CD4-positive, CD25-positive, alpha-beta regulatory T cell (primary cell): ENCODE measurements around the gene LMAN1. TPM values are rescaled to one million over a fixed set of nuclear protein-coding genes. Genes with fewer than 3 reads are reported as not detected.

ENCODE experiments used
- ATAC-seq, 2 donors: fragments of 150-1000 bp; cut with Tn5 transposase; one replicate each; pipeline ENCODE4 v1.10.0; 2021; ENCODE audit warnings: low read depth in 2 of 2, moderate number of reproducible peaks in 2 of 2, moderate library complexity in 1 of 2
- DNase-seq, 3 donors: peaks; one replicate each; pipeline versions ENCODE4 v3.0.0 to v3.0.0-alpha.2; 2012 to 2022; ENCODE audit warnings: mixed read lengths in 1 of 3
- H3K27ac ChIP-seq: one replicate; pipeline ENCODE4 v1.7.0; 2013; ENCODE audit warnings: mild to moderate bottlenecking, low read length; ENCODE audit not compliant: insufficient read depth, poor library complexity, severe bottlenecking
- H3K27me3 ChIP-seq: one replicate; pipeline ENCODE4 v1.7.0; 2013; ENCODE audit warnings: low read length; ENCODE audit not compliant: control insufficient read depth, insufficient read depth
- H3K36me3 ChIP-seq: one replicate; pipeline ENCODE4 v1.7.0; 2013; ENCODE audit warnings: mild to moderate bottlenecking, low read length, moderate library complexity; ENCODE audit not compliant: control insufficient read depth, insufficient read depth
- H3K4me1 ChIP-seq: 2 replicates; pipeline ENCODE4 v1.7.0; 2013; ENCODE audit warnings: mild to moderate bottlenecking, low read length; ENCODE audit not compliant: insufficient read depth, control insufficient read depth, poor library complexity, severe bottlenecking
- H3K4me3 ChIP-seq: one replicate; pipeline ENCODE4 v1.7.0; 2013; ENCODE audit warnings: low read depth, mild to moderate bottlenecking, low read length, moderate library complexity
- H3K9me3 ChIP-seq, 2 experiments: 1 replicate in 1 of 2; 2 replicates in 1 of 2; pipeline ENCODE4 v1.7.0; 2013; ENCODE audit warnings: low read length in 2 of 2, mild to moderate bottlenecking in 1 of 2, moderate library complexity in 1 of 2; ENCODE audit not compliant: control insufficient read depth in 2 of 2
- H3K27ac Mint-ChIP-seq, 3 donors: one replicate each; pipeline ENCODE4 v1.8.0; 2020 to 2022; ENCODE audit warnings: mild to moderate bottlenecking in 3 of 3, mixed read lengths in 3 of 3, moderate library complexity in 2 of 3
- H3K27me3 Mint-ChIP-seq: one replicate; pipeline ENCODE4 v1.8.0; 2022; ENCODE audit warnings: mild to moderate bottlenecking, mixed read lengths
- H3K36me3 Mint-ChIP-seq: one replicate; pipeline ENCODE4 v1.8.0; 2020; ENCODE audit warnings: mixed read lengths
- H3K4me1 Mint-ChIP-seq, 4 donors: one replicate each; pipeline ENCODE4 v1.8.0; 2020 to 2022; ENCODE audit warnings: mixed read lengths in 4 of 4, mild to moderate bottlenecking in 1 of 4
- H3K4me3 Mint-ChIP-seq, 4 donors: one replicate each; pipeline ENCODE4 v1.8.0; 2020 to 2022; ENCODE audit warnings: mild to moderate bottlenecking in 4 of 4, mixed read lengths in 4 of 4, moderate library complexity in 3 of 4
- H3K9me3 Mint-ChIP-seq, 7 donors: one replicate each; pipeline ENCODE4 v1.8.0; 2020 to 2022; ENCODE audit warnings: mixed read lengths in 7 of 7, mild to moderate bottlenecking in 3 of 7, moderate library complexity in 2 of 7
- polyA plus RNA-seq, 4 donors: library from polyadenylated mRNA; unstranded; fragments of 300-500 nt; fragmentation: Illumina TruSeq; gene quantifications; one replicate each; pipeline ENCODE4 v1.2.3, GENCODE V29; 2021
- total RNA-seq: library from RNA; stranded (reverse); gene quantifications from one replicate; pipeline ENCODE4 v1.2.3, GENCODE V29; 2022

The LMAN1 gene
- total and polyA plus RNA-seq, 5 donors from 2014 or later, result 25.3 to 51.3 (median 36.3) TPM

DNA sequence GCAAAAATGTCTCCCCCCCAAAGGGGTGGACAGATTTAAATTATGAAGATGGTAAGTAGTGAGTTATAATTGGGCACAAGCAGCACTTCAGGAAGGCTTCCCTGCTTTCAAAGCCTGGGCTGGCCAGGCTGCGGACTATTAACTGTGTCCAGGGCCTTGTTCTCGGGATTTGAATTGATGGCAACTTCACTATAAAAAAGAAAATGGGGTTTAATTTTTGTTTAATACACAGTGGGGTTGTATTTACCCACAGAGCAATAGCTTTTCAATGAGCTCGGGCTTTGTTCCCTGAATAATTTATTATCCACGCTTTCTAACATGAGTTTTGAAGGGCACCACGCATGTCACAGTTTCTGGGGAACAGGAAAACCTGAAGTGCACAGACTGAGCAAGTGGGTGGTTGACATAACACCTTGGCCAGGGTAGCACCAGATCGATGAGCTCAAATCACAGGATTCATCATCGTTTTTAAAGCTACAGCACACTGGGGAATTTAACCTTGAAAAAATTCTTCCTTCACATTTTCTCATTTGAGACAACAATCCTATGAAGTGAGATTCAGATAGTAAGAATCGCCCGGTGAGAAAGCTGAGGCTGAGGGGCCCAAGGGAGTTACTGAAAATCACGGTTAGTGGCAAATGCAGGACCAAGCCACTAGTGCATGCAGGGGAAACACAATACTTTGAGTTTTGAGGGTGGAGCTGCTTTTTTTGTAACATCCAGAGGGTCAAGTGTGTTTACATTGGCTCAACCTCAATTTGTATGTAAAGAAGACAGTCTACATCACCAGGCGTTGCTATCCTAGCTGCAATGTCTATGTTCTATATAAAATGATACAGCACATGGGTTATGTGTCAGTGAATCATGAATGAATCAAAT lies 28.9 kb upstream of the LMAN1 start:
- H3K4me1 Mint-ChIP-seq, result no peaks in the 10 kb centered on the region
- no peak overlapping the region for H3K4me3 ChIP-seq
- H3K27ac ChIP-seq, result no peak overlapping the region
- peaks cover 0 to 1% (median 0%) of the 10 kb centered on the region in 7 donors for H3K9me3 Mint-ChIP-seq
- no peak overlapping the region for H3K27ac Mint-ChIP-seq
- DNase-seq (no peak), ATAC-seq (no peak)
- H3K27me3 Mint-ChIP-seq, result peaks cover 23% of the 10 kb centered on the region
- no peak overlapping the region for H3K4me3 Mint-ChIP-seq
- H3K9me3 ChIP-seq, result no peaks in the 10 kb centered on the region
- H3K4me1 ChIP-seq, result no peaks in the 10 kb centered on the region
- H3K36me3 Mint-ChIP-seq, result no peaks in the 10 kb centered on the region
- H3K27me3 ChIP-seq, result peaks cover 3% of the 10 kb centered on the region
- no peaks in the 10 kb centered on the region for H3K36me3 ChIP-seq

DNA sequence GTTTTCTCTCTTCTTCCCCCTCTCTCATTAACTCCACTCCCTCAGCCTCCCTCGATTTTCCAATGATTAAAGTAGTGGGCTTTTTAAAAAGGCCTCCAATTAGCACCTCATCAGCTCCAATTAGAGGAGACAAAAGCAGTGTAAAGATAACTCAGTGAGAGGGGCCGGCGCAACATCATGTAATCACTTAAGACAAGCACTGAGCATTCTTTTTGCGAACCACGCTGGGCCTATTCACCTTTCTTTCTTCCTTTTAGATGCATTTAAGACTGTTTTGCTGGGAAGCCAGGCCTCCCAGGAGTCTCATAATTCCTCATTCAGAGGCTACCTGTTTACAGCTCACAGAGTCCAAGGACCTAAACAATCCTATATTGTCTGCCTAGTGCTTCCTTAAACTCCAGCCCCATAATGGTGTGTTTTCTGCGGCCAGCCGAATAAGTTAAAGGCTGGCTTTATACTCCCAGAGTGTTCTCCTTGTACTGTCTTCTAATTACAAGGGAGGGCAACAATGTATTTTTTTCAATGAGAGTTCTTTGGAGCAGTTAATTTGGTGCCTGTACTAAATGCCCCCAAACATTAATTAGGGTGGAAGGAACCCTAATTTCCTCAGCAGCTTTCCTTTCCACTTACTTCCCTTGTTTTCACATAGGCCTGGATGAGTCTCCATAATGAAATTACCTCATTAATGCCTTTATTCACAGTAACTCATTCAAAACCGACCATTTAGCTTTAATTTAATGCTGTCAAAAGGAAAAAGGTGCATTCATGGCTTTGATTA lies 28.0 kb upstream of the LMAN1 start:
- Histone ChIP-seq H3K4me3 (no peak overlapping the region), H3K27me3 (peaks cover 3% of the 10 kb centered on the region), H3K27ac (no peak overlapping the region), H3K4me1 (no peaks in the 10 kb centered on the region), H3K9me3 (no peaks in the 10 kb centered on the region), H3K36me3 (no peaks in the 10 kb centered on the region)
- peaks cover 18% of the 10 kb centered on the region for H3K27me3 Mint-ChIP-seq
- no peaks in the 10 kb centered on the region for H3K4me1 Mint-ChIP-seq
- peaks cover 0 to 1% (median 0%) of the 10 kb centered on the region in 7 donors for H3K9me3 Mint-ChIP-seq
- H3K4me3 Mint-ChIP-seq, result no peak overlapping the region
- H3K27ac Mint-ChIP-seq, result no peak overlapping the region
- H3K36me3 Mint-ChIP-seq, result no peaks in the 10 kb centered on the region
- ATAC-seq (no peak), DNase-seq (no peak)

DNA sequence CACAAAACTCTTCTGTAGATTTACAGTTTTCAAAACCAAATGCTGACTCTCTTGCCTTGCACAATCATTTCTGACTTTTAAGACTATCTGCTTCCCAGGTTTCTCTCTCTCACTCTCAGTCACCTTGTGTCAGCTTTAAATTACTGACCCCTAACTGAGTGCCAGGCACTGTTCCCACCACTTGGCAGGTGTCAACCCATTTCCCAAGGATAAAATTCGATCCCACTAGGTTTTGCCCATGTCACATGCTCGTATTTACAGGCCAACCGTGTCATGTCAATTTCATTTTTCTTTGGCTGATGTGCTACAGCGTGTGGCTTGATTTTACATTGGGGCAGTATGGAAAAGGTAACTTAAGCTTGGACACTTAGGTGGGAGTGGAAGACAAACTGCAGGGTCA lies 26.1 kb upstream of the LMAN1 start:
- Mint-ChIP-seq H3K4me3 (no peak overlapping the region), H3K9me3 (peaks cover 0 to 1% (median 0%) of the 10 kb centered on the region in 7 donors), H3K36me3 (no peaks in the 10 kb centered on the region), H3K4me1 (no peaks in the 10 kb centered on the region), H3K27me3 (peaks cover 17% of the 10 kb centered on the region), H3K27ac (no peak overlapping the region)
- ATAC-seq, result no peak
- DNase-seq, result no peak
- no peak overlapping the region for H3K4me3 ChIP-seq
- H3K27ac ChIP-seq, result no peak overlapping the region
- no peaks in the 10 kb centered on the region for H3K4me1 ChIP-seq
- no peaks in the 10 kb centered on the region for H3K9me3 ChIP-seq
- peaks cover 3% of the 10 kb centered on the region for H3K27me3 ChIP-seq
- H3K36me3 ChIP-seq, result no peaks in the 10 kb centered on the region

GRCh38 chr18:59383851-59384250 lies 24.8 kb upstream of the LMAN1 start:
- Mint-ChIP-seq H3K4me3 (no peak overlapping the region), H3K9me3 (peaks cover 0 to 1% (median 0%) of the 10 kb centered on the region in 7 donors), H3K27me3 (peaks cover 18% of the 10 kb centered on the region), H3K36me3 (no peaks in the 10 kb centered on the region), H3K4me1 (no peaks in the 10 kb centered on the region), H3K27ac (no peak overlapping the region)
- no peak overlapping the region for H3K4me3 ChIP-seq
- H3K36me3 ChIP-seq, result no peaks in the 10 kb centered on the region
- H3K27me3 ChIP-seq, result peaks cover 3% of the 10 kb centered on the region
- ATAC-seq, result no peak
- no peaks in the 10 kb centered on the region for H3K9me3 ChIP-seq
- H3K27ac ChIP-seq, result no peak overlapping the region
- no peak for DNase-seq
- H3K4me1 ChIP-seq, result no peaks in the 10 kb centered on the region

- H3K4me3 Mint-ChIP-seq, result no peak overlapping the region
- H3K9me3 Mint-ChIP-seq, result peaks cover 0 to 1% (median 0%) of the 10 kb centered on the region in 7 donors
- ATAC-seq, result no peak
These were observed 23.3 kb upstream of the LMAN1 start for GRCh38 chr18:59382383-59382782.

DNA sequence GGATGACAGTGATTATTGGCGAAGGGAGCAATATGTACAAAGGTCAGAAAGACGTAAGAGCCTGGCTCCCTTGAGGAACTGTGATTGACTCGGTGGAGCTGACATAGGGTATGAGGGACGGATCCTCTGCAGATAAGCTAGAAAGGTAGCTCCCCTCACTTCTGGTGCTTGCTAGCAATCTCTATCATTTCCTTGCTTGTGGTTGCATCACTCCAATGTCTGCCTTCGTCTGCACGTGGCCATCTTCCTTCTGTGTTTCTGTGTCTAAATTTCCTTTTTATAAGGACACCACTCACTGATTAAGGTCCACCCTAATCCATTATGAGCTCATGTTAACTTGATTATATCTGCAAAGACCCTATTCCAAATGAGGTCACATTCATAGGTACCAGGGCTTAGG lies 22.9 kb upstream of the LMAN1 start:
- DNase-seq (no peak), ATAC-seq (no peak)
- H3K4me1 ChIP-seq, result no peaks in the 10 kb centered on the region
- Mint-ChIP-seq H3K27ac (no peak overlapping the region), H3K36me3 (no peaks in the 10 kb centered on the region), H3K4me1 (no peaks in the 10 kb centered on the region), H3K4me3 (no peak overlapping the region), H3K9me3 (peaks cover 0 to 1% (median 0%) of the 10 kb centered on the region in 7 donors), H3K27me3 (peaks cover 16% of the 10 kb centered on the region)
- no peak overlapping the region for H3K4me3 ChIP-seq
- H3K36me3 ChIP-seq, result no peaks in the 10 kb centered on the region
- peaks cover 6% of the 10 kb centered on the region for H3K27me3 ChIP-seq
- no peak overlapping the region for H3K27ac ChIP-seq
- no peaks in the 10 kb centered on the region for H3K9me3 ChIP-seq

More at GRCh38 chr18:59382383-59382782, 23.3 kb upstream of the LMAN1 start:
- H3K27me3 ChIP-seq, result peaks cover 6% of the 10 kb centered on the region
- no peaks in the 10 kb centered on the region for H3K36me3 ChIP-seq
- DNase-seq, result no peak
- Mint-ChIP-seq H3K27me3 (peaks cover 20% of the 10 kb centered on the region), H3K4me1 (no peaks in the 10 kb centered on the region), H3K27ac (no peak overlapping the region), H3K36me3 (no peaks in the 10 kb centered on the region)
- no peak overlapping the region for H3K4me3 ChIP-seq
- no peaks in the 10 kb centered on the region for H3K4me1 ChIP-seq
- no peaks in the 10 kb centered on the region for H3K9me3 ChIP-seq
- H3K27ac ChIP-seq, result no peak overlapping the region

GRCh38 chr18:59380706-59381105 lies 21.6 kb upstream of the LMAN1 start:
- no peaks in the 10 kb centered on the region for H3K36me3 ChIP-seq
- H3K4me3 Mint-ChIP-seq, result no peak overlapping the region
- H3K4me1 Mint-ChIP-seq, result no peaks in the 10 kb centered on the region
- peaks cover 0 to 1% (median 0%) of the 10 kb centered on the region in 7 donors for H3K9me3 Mint-ChIP-seq
- H3K4me1 ChIP-seq, result no peaks in the 10 kb centered on the region
- no peaks in the 10 kb centered on the region for H3K9me3 ChIP-seq
- no peak overlapping the region for H3K4me3 ChIP-seq
- no peaks in the 10 kb centered on the region for H3K36me3 Mint-ChIP-seq
- peaks cover 12% of the 10 kb centered on the region for H3K27me3 Mint-ChIP-seq
- DNase-seq (no peak), ATAC-seq (no peak)
- peaks cover 9% of the 10 kb centered on the region for H3K27me3 ChIP-seq
- H3K27ac Mint-ChIP-seq, result no peak overlapping the region
- no peak overlapping the region for H3K27ac ChIP-seq
